ENCODE data around the gene CRELD2.

Gene CRELD2

GRCh38 chr22:49917974-49918910 lies at the start of gene CRELD2, which contains the start of gene ALG12:
Gene CRELD2 (plus strand): TSS chr22:49918634. CDS start chr22:49918770, 136 bp downstream.
Gene ALG12 (minus strand): TSS chr22:49918438. CDS start chr22:49913765, 4,673 bp downstream.
- peak; percentile 75 to 95 (median 91) for DNase-seq

- DNase-seq, result no peak
Measured at GRCh38 chr22:49869086-49869830, 49.2 kb upstream of the CRELD2 start.

DNA sequence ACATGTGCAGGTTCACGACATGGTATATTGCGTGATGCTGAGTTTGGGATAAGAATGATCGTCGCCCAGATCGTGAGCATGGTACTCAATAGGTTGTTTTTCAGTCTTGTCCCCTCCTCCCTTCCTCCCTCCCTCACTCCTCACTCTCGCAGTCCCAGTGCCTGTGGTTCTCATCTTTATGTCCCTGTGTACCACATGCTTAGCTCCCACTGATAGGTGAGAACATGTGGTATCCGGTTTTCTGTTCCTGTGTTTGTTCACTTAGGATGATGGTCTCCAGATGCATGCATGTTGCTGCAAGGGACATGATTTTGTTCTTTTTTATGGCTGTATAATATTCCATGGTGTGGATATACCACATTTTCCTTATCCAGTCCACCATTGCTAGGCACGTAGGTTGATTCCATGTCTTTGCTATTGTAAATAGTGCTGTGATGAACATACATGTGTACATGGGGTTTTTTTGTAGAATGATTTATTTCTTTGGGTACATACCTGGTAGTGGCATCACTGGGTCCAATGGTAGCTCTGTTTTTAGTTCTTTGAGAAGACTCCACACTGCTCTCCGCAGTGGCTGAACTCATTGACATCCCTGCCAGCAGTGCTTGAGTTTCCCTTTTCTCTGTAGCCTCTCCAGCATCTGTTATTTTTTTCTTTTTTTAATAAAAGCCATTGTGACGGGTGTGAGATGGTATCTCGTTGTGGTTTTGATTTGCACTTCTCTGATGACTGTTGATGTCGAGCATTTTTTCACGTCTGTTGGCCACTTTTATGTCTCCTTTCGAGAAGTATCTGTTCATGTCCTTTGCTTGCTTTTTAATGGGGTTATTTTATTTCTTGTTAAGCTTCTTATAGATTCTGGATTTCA lies 48.4 kb upstream of the CRELD2 start:
- no peak for DNase-seq

DNA sequence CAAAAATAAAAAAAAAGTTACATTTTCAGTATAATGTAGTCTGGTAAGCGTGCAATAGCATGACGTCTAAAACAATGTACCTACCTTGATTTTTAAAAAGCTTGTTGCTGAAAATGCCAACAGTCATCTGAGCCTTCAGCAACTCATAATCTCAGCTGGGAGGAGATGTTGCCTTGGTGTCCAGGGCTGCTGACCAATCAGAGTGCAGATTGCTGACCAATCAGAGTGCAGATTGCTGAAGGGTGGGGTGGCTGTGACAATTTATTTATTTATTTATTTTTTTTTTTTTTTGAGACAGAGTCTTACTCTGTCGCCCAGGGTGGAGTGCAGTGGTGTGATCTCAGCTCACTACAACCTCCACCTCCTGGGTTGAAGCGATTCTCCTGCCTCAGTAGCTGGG lies 47.0 kb upstream of the CRELD2 start:
- DNase-seq, result no peak

- no peak for DNase-seq
Measured at GRCh38 chr22:49872347-49872746, 46.1 kb upstream of the CRELD2 start.

GRCh38 chr22:49873228-49873940 lies 45.0 kb upstream of the CRELD2 start:
- DNase-seq, result no peak

DNA sequence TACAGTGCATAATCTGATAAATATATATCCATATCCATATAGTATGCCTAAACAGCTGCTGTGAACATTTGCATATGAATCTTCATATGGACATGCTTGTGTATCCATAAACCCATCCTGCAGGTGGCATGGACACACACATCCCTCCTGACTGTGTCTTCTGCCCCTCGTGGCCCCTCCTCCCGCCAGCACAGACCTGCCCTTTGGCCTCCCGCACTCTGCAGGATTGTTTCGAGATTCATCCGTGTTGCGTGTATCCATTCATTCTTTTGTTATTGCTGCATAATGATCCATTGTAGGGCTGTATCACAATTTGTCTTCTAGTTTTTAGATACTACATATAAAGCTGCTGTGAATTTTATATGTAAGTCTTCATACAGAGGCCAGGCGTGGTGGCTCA lies 40.8 kb upstream of the CRELD2 start:
- DNase-seq, result no peak

DNA sequence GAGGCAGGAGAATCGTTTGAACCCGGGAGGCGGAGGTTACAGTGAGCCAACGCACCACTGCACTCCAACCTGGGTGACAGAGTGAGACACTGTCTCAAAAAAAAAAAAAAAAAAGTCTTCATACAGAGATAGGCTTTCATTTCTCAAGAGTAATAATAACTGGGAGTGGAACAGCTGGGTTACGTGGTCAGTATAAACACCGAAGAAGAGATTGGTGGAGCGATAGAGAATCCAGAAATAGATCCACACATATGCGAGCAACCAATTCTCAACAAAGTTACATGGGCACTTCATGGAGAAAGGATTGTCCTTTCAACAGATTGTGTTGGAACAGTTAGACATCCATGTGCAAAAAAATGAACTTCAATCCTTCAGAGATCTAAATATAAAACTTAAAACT lies 40.2 kb upstream of the CRELD2 start:
- no peak for DNase-seq

GRCh38 chr22:49879871-49880270 lies 38.6 kb upstream of the CRELD2 start:
- DNase-seq, result no peak

DNA sequence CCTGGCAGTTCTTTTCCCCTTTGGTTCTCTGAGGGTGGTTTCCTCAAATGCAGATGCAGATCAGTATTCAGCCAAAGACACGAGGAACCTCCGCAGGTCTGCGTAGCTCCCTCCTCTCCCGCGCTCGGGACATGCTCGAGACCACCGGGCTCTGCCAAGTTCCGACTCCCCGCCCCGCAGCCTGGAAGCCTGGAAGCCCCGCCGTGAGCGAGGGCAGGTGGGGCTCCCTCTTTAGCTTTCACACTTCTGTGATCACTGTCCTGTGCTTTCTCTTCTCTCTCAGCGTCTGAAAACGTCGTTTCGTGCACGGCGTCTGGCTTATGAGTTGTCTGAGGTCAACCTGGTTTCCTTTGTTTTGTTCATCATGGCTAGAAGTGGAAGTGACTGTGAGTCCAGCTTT lies 38.2 kb upstream of the CRELD2 start:
- no peak for DNase-seq

- DNase-seq, result no peak
Measured at GRCh38 chr22:49881856-49882255, 36.6 kb upstream of the CRELD2 start.

DNA sequence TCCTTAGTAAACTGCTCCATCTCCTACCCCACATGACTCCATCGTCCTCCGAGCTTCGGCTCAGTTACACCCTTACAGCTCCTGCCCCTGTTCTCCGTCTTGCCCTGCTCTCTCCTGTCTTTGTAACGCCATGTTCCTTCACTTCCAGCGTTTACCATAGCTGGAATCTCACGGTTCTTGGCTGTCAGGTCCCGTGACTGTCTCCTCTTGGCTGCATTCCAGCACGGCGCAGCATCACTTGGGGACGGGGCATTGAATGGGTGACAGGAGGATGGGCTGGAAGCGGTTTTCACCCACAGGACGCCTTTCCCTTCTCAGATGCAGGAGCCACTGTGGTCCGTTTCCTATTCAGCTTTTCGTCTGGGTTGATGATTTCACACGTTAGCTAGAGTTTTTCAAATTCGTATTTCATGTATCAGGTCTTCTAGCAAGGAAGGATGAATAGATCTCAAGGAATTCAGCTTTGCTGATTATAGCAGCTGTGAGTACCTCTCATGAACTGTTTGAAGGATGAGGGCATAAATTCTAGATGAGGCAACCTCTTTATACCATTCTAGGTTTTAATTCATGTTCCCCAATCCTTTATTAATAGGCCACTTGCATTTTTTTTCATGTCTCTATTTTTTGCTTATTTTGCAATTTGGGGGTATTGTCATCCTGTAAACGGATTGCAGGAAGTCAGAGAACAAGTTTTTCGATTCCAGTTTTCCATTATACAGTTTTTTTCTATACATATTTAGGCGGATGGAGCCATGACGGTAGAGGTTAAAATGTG lies 35.7 kb upstream of the CRELD2 start:
- DNase-seq, result no peak

- DNase-seq, result no peak
Measured at GRCh38 chr22:49883294-49883640, 35.2 kb upstream of the CRELD2 start.

DNA sequence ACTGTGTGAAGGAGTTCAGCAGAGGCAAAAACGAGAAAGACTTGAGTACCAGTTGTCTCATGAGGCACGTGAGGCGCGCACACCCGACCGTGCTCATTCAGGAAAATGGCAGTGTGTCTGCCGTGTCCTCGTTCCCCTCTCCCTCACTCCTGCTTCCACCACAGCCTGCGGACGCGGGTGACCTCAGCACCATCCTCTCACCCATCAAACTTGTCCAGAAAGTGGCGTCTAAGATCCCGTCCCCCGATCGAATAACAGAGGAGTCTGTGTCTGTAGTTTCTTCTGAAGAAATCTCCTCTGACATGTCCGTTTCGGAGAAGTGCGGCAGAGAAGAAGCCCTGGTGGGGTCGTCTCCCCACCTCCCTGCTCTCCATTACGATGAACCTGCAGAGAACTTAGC lies 34.4 kb upstream of the CRELD2 start:
- no peak for DNase-seq

GRCh38 chr22:49884503-49885260 lies 33.8 kb upstream of the CRELD2 start:
- no peak for DNase-seq

- no peak for DNase-seq
Measured at GRCh38 chr22:49885281-49885680, 33.2 kb upstream of the CRELD2 start.

GRCh38 chr22:49885881-49886280 lies 32.6 kb upstream of the CRELD2 start:
- no peak for DNase-seq

GRCh38 chr22:49886346-49887063 lies 31.9 kb upstream of the CRELD2 start:
- no peak for DNase-seq

DNA sequence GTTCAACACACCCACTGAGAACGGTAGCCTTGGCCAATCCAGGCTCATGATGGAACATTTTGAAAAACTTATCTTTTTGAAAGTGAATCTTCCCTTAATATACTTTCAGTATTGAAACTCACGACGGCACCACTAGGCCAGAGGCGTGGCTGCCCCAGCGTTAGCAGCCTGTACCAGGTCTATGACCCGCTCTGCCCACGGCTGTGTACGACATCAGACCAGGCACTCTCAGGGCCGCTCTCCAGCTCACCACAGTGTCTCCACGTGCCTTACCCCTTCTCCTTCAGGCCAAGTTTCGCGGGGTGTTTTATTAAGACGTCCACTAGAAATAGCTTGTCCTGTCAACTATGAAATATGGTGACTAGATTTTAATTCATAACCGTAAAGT lies 31.4 kb upstream of the CRELD2 start:
- no peak for DNase-seq

GRCh38 chr22:49887702-49888101 lies 30.7 kb upstream of the CRELD2 start:
- no peak for DNase-seq

All from NCI-H1417 (cell line).